Spleen (tissue), 11 donors: Measurements from ENCODE around the gene MTMR6. TPM values are rescaled to one million over a fixed set of nuclear protein-coding genes. Genes with fewer than 3 reads are reported as not detected.

Experiments
- DNase-seq: peaks from one replicate; pipeline ENCODE4 v3.0.0-alpha.2; 2020
- H3K27ac ChIP-seq, 8 donors: fragments of 200-600 bp; sonication (generic) in 7 of 8; 1 replicate in 4 of 8; 2 replicates in 4 of 8; pipeline versions ENCODE4 v1.5.0 to v1.8.0; 2016 to 2021; ENCODE audit warnings: inconsistent platforms in 4 of 8, mild to moderate bottlenecking in 4 of 8, moderate library complexity in 1 of 8
- H3K27me3 ChIP-seq, 7 donors: fragments of 200-600 bp; sonication (generic) in 6 of 7; replicated peaks in 1 of 7; 1 replicate in 4 of 7; 2 replicates in 3 of 7; pipeline versions ENCODE4 v1.5.0 to v1.8.0; 2016 to 2021; ENCODE audit warnings: inconsistent platforms in 3 of 7, mild to moderate bottlenecking in 1 of 7
- H3K36me3 ChIP-seq, 6 donors: fragments of 200-600 bp; sonication (generic) in 5 of 6; 1 replicate in 4 of 6; 2 replicates in 2 of 6; pipeline versions ENCODE4 v1.5.0 to v1.8.0; 2016 to 2021; ENCODE audit warnings: inconsistent platforms in 2 of 6
- H3K4me1 ChIP-seq, 6 donors: fragments of 200-600 bp; sonication (generic) in 5 of 6; 1 replicate in 3 of 6; 2 replicates in 3 of 6; pipeline versions ENCODE4 v1.5.0 to v1.8.0; 2016 to 2021; ENCODE audit warnings: inconsistent platforms in 3 of 6
- H3K4me3 ChIP-seq, 8 donors: fragments of 200-600 bp; sonication (generic) in 7 of 8; 1 replicate in 4 of 8; 2 replicates in 4 of 8; pipeline versions ENCODE4 v1.5.0 to v1.8.0; 2016 to 2021; ENCODE audit warnings: inconsistent platforms in 4 of 8, mild to moderate bottlenecking in 4 of 8, moderate library complexity in 2 of 8
- H3K9me3 ChIP-seq, 8 donors: fragments of 200-600 bp; sonication (generic) in 7 of 8; 1 replicate in 4 of 8; 2 replicates in 4 of 8; pipeline versions ENCODE4 v1.5.0 to v1.8.0; 2016 to 2021; ENCODE audit warnings: inconsistent platforms in 4 of 8
- POLR2A ChIP-seq, 3 donors: fragments of 450-650 bp; IDR thresholded peaks; one replicate each; pipeline ENCODE4 v1.5.1; 2017; ENCODE audit warnings: antibody characterized with exemption in 3 of 3, mild to moderate bottlenecking in 1 of 3
- POLR2AphosphoS5 ChIP-seq, 3 donors: sonication (generic); formaldehyde crosslinking; IDR thresholded peaks; one replicate each; pipeline ENCODE4 v1.5.1; 2017; ENCODE audit warnings: antibody characterized with exemption in 3 of 3
- WGBS, 5 donors: extraction: QIAGEN DNeasy Blood & Tissue Kit in 3 of 5; methylation state at CpG; one replicate each; pipeline versions ENCODE4 v1.1.5 to v1.1.7; 2013 to 2018; 5-methylcytosine and 5-hydroxymethylcytosine counted together
- intact Hi-C: fragments of 100-400 bp; cut with DNase I; formaldehyde crosslinking; loops from one replicate; pipeline ENCODE4 v1.15.0; 2023; ENCODE audit warnings: low total_unique reads
- polyA plus RNA-seq, 3 donors: library from polyadenylated mRNA; stranded (reverse); fragments of 200-250 nt; gene quantifications; one replicate each; pipeline ENCODE4 v1.2.1, GENCODE V29; 2013
- total RNA-seq, 7 donors: library from RNA; depleted of rRNA in 3 of 7; stranded (reverse); fragments of >200 nt in 3 of 7; fragmentation: NEBNext Ultra II Directional in 4 of 7; extraction: Animal tissue kit (Norgen Biotek cat#: 25700) in 4 of 7; gene quantifications; one replicate each; pipeline versions ENCODE4 v1.1.0 to v1.2.1, GENCODE V29; 2016 to 2021
- TF ChIP-seq, protein P1 (sequence below), 11 experiments: fragments of 200-600 bp in 7 of 11; fragments of 450-650 bp in 4 of 11; sonication (generic) in 4 of 11; IDR thresholded peaks in 8 of 11; conservative IDR thresholded peaks in 3 of 11; 1 replicate in 7 of 11; 2 replicates in 4 of 11; pipeline versions ENCODE4 v1.4.0 to v1.8.0; 2016 to 2021; ENCODE audit warnings: antibody characterized with exemption in 11 of 11, inconsistent platforms in 4 of 11, mild to moderate bottlenecking in 1 of 11
- donor health status: healthy with polysubstance abuse.
- donor health status: DM: no; HTN: no; CAD: no; lungs with moderate emphysema.
- donor health status: DM: no; HTN: no; CAD: no.
- donor health status: Bipolar disorder and iron deficiency.
- donor health status: healthy.
- donor health status: DM: no; HTN: no; CAD: no.
- donor health status: DM: yes; HTN: yes; CAD: no.

Gene MTMR6
- total and polyA plus RNA-seq, 10 donors: 5.4 to 28.3 (median 19.1) TPM

DNA sequence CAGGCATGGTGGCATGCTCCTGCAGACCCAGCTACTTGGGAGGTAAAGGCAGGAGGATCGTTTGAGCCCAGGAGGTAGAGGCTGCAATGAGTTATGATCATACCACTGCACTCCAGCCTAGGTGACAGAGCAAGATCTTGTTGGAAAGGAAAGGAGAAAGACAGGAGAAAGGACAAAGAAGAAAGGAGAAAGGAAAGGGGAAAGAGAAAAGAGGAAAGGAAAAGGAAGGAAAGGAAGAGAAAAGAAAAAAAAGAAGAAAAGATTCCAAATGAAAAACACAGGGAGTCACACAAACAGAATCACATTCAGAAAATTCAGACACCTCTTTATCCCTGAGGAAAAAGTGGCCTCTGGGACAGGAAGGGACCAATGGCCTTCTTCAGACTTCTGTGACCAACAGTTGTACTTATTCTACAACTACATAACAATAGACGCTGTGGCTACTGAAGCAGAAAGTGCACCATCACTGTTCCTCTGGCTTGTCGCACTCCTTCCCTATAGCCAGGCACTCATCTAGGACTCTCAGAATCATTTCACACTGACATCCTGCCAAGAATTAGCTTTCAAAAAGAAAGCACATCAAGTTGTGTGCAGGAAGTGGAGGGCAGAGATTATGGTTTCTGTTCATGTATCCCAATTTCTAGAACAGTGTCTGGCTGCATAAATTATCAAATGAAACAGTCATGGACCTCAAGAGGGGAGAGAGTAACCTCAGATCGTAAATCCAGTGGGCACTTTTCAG lies 5.9 kb downstream of the MTMR6 start:
- no peak overlapping the region for H3K4me3 ChIP-seq
- TF ChIP-seq POLR2AphosphoS5 (IDR thresholded peaks at IDR 0.05) (no peak), POLR2A (IDR thresholded peaks at IDR 0.05) (no peak)
- TF ChIP-seq, protein P1, sequence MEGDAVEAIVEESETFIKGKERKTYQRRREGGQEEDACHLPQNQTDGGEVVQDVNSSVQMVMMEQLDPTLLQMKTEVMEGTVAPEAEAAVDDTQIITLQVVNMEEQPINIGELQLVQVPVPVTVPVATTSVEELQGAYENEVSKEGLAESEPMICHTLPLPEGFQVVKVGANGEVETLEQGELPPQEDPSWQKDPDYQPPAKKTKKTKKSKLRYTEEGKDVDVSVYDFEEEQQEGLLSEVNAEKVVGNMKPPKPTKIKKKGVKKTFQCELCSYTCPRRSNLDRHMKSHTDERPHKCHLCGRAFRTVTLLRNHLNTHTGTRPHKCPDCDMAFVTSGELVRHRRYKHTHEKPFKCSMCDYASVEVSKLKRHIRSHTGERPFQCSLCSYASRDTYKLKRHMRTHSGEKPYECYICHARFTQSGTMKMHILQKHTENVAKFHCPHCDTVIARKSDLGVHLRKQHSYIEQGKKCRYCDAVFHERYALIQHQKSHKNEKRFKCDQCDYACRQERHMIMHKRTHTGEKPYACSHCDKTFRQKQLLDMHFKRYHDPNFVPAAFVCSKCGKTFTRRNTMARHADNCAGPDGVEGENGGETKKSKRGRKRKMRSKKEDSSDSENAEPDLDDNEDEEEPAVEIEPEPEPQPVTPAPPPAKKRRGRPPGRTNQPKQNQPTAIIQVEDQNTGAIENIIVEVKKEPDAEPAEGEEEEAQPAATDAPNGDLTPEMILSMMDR (IDR thresholded peaks at IDR 0.05 in 8 of 11, conservative IDR thresholded peaks at IDR 0.05 in 3 of 11): no peak
- WGBS, 5 donors: 33 to 39% (median 35%) methylated on average over 4 of the region's 4 CpGs

DNA sequence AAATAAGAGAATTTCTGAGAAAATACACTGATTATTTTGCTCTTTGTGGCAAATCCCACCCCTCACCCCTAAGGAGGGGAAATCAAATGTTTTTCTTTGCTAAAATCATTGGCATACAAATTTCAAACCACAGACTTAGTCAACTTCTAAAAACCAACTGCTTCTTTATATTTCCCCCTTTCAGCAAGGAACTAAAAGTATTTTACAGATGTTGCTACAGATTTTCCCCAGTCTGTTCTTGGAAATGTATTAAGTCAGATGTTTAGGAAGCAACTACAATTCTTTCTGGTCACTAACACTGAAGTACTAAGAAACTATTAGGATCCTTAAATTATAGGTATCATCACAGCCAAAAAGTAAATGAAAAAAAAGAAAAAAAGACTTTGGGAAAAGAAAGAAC lies 6.9 kb downstream of the MTMR6 start:
- no peaks in the 10 kb centered on the region for H3K9me3 ChIP-seq
- H3K4me1 ChIP-seq: peaks cover 11 to 75% (median 44%) of the 10 kb centered on the region in 6 donors
- DNase-seq: no peak
- H3K36me3 ChIP-seq: peaks cover 0 to 5% (median 0%) of the 10 kb centered on the region in 6 donors
- no peak for TF ChIP-seq POLR2AphosphoS5 (IDR thresholded peaks at IDR 0.05)
- H3K4me3 ChIP-seq: no peak overlapping the region
- no peak overlapping the region for H3K27ac ChIP-seq
- intact Hi-C loops: no loop called here
- H3K27me3 ChIP-seq: no peaks in the 10 kb centered on the region

More for the DNA sequence above, 5.9 kb downstream of the MTMR6 start:
- DNase-seq: no peak
- H3K9me3 ChIP-seq: no peaks in the 10 kb centered on the region
- H3K4me1 ChIP-seq: peaks cover 15 to 84% (median 54%) of the 10 kb centered on the region in 6 donors
- peaks cover 0 to 5% (median 0%) of the 10 kb centered on the region in 6 donors for H3K36me3 ChIP-seq
- H3K27ac ChIP-seq: peak overlapping the region in 3 of 8 donors; percentile 29 to 55 (median 35)
- H3K27me3 ChIP-seq: no peaks in the 10 kb centered on the region
- intact Hi-C loops: no loop called here

DNA sequence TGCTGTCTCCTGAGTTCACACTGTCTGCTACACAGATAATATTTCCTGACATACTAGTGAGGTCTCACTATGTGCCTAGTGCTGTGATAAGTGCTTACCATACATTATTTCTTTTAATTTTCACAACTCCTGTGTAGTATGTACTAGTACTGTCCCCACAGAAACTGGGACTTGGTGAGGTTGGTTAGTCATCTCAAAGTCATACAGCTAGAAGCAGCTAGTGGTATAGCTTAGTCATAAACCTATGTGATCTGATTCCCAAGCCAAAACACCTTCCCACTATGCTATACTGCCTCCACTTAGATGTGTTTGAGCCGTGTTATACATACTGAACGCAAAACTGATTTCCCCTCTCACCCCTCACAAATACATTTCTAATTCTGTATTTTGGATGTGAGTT lies 10.5 kb downstream of the MTMR6 start:
- TF ChIP-seq, protein P1 (IDR thresholded peaks at IDR 0.05 in 8 of 11, conservative IDR thresholded peaks at IDR 0.05 in 3 of 11): no peak
- TF ChIP-seq POLR2A (IDR thresholded peaks at IDR 0.05): no peak
- no peak for TF ChIP-seq POLR2AphosphoS5 (IDR thresholded peaks at IDR 0.05)
- H3K4me1 ChIP-seq: peaks cover 6 to 41% (median 19%) of the 10 kb centered on the region in 6 donors
- H3K4me3 ChIP-seq: no peak overlapping the region
- H3K36me3 ChIP-seq: peaks cover 0 to 26% (median 22%) of the 10 kb centered on the region in 6 donors
- no peak for DNase-seq
- intact Hi-C loops: no loop called here
- no peak overlapping the region for H3K27ac ChIP-seq
- H3K27me3 ChIP-seq: no peaks in the 10 kb centered on the region
- no peaks in the 10 kb centered on the region for H3K9me3 ChIP-seq
- 81 to 94% (median 86%) methylated on average over 2 of the region's 2 CpGs for WGBS, 5 donors

DNA sequence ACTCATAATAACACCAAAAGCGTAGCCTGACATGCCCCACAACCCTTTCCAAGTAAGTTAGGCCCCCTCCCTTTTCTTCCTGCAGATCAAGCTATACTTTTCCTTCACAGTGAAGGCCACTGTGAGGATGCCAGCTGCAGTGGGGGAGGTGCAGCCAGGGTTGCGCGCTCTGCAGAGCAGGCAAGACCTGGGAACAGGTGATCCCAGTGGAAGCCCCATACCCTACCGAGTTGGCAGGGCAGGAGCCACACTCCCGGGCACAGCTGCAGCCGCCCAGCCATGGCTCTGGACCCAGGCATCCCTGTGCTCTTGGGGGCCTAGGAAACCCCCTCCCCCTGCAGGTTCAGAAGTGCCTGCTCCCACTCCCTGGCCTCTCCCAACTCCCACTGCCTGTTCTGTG lies 18.7 kb downstream of the MTMR6 start:
- no peak for DNase-seq
- intact Hi-C loops: loop anchor here (10.0 kb wide), 1 partner anchor 66 kb away; no protein-coding TSS in a partner anchor
- TF ChIP-seq, protein P1 (IDR thresholded peaks at IDR 0.05 in 8 of 11, conservative IDR thresholded peaks at IDR 0.05 in 3 of 11): no peak
- no peak for TF ChIP-seq POLR2AphosphoS5 (IDR thresholded peaks at IDR 0.05)
- no peak for TF ChIP-seq POLR2A (IDR thresholded peaks at IDR 0.05)
- H3K4me3 ChIP-seq: no peak overlapping the region
- no peak overlapping the region for H3K27ac ChIP-seq
- 91 to 100% (median 92%) methylated on average over 3 to 6 of the region's 6 CpGs for WGBS, 5 donors
- peaks cover 0 to 84% (median 50%) of the 10 kb centered on the region in 6 donors for H3K36me3 ChIP-seq
- H3K9me3 ChIP-seq: no peaks in the 10 kb centered on the region
- peaks cover 0 to 17% (median 4%) of the 10 kb centered on the region in 6 donors for H3K4me1 ChIP-seq
- no peaks in the 10 kb centered on the region for H3K27me3 ChIP-seq
